ENCODE results near the gene PCDHA7.
"Not testable (repeated sequence)": the region's sequence is repeated elsewhere in the genome, so short reads cannot be mapped to it uniquely, and the experiment has no call there.

The PCDHA7 gene

DNA sequence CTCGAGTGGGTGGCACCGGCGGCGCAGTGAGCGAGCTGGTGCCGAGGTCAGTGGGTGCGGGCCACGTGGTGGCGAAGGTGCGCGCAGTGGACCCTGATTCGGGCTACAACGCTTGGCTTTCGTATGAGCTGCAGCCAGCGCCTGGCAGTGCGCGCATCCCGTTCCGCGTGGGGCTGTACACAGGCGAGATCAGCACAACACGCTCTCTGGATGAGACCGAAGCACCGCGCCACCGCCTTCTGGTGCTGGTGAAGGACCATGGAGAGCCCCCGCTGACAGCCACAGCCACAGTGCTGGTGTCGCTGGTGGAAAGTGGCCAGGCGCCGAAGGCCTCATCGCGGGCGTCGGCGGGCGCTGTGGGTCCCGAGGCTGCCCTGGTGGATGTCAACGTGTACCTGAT, 10.6 kb upstream of the PCDHA7 start:
- no peak for DNase-seq (ENCODE audit: low read depth)

DNA sequence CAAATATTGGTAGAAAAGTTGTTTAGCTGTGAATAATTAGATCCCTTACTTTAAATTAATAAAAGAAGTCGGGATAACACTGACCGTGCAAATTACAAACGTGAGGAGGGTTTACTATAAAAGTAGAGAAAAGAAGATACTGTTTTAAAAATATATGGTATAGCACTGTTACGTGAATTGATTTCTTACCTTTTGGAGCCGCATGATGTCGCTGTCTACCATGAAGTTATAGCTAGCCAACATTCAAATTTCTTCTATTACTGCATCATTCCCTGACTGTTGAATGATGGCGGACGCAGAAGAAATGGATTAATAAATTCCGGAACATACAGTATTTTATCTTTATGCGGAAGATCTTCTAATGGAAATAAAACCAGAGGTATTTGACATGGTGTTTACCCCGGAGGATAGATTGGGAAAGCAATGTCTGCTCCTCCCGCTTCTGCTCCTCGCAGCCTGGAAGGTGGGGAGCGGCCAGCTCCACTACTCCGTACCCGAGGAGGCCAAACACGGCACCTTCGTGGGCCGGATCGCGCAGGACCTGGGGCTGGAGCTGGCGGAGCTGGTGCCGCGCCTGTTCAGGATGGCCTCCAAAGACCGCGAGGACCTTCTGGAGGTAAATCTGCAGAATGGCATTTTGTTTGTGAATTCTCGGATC, 6.2 kb upstream of the PCDHA7 start, which contains the start of gene PCDHA6:
Gene PCDHA6, plus strand, starts transcription at position 257 of the 658 bp plus-strand sequence. Its CDS starts 132 bp downstream, at position 389.
- DNase-seq (ENCODE audit: low read depth) = no peak

DNA sequence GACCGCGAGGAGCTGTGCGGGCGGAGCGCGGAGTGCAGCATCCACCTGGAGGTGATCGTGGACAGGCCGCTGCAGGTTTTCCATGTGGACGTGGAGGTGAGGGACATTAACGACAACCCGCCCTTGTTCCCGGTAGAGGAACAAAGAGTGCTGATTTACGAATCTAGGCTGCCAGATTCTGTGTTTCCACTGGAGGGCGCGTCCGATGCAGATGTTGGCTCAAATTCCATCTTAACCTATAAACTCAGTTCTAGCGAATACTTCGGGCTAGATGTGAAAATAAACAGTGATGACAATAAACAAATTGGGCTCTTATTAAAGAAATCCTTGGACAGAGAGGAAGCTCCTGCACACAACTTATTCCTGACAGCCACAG, 5.7 kb upstream of the PCDHA7 start:
- DNase-seq (ENCODE audit: low read depth) = no peak

DNA sequence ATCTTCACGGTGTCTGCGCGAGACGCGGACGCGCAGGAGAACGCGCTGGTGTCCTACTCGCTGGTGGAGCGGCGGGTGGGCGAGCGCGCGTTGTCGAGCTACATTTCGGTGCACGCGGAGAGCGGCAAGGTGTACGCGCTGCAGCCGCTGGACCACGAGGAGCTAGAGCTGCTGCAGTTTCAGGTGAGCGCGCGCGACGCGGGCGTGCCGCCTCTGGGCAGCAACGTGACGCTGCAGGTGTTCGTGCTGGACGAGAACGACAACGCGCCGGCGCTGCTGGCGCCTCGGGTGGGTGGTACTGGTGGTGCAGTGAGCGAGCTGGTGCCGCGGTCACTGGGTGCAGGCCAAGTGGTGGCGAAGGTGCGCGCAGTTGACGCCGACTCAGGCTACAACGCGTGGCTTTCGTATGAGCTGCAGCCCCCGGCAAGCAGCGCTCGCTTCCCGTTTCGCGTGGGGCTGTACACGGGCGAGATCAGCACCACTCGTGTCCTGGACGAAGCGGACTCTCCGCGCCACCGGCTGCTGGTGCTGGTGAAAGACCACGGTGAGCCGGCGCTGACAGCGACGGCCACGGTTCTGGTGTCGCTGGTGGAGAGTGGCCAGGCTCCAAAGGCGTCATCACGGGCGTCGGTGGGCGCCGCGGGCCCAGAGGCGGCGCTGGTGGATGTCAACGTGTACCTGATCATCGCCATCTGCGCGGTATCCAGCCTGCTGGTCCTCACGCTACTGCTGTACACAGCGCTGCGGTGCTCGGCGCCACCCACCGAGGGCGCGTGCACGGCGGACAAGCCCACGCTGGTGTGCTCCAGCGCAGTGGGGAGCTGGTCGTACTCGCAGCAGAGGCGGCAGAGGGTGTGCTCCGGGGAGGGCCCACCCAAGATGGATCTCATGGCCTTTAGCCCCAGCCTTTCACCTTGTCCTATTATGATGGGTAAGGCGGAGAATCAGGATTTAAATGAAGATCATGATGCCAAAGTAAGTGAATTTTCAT, 4.3 kb upstream of the PCDHA7 start:
- not testable (repeated sequence) for DNase-seq (ENCODE audit: low read depth)

DNA sequence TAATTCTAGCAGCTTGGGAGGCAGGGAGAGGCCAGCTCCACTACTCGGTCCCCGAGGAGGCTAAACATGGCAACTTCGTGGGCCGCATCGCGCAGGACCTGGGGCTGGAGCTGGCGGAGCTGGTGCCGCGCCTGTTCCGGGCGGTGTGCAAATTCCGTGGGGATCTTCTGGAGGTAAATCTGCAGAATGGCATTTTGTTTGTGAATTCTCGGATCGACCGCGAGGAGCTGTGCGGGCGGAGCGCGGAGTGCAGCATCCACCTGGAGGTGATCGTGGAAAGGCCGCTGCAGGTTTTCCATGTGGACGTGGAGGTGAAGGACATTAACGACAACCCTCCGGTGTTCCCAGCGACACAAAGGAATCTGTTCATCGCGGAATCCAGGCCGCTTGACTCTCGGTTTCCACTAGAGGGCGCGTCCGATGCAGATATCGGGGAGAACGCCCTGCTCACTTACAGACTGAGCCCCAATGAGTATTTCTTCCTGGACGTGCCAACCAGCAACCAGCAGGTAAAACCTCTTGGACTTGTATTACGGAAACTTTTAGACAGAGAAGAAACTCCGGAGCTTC, 455 bp downstream of the PCDHA7 start:
- DNase-seq (ENCODE audit: low read depth) = not testable (repeated sequence)

DNA sequence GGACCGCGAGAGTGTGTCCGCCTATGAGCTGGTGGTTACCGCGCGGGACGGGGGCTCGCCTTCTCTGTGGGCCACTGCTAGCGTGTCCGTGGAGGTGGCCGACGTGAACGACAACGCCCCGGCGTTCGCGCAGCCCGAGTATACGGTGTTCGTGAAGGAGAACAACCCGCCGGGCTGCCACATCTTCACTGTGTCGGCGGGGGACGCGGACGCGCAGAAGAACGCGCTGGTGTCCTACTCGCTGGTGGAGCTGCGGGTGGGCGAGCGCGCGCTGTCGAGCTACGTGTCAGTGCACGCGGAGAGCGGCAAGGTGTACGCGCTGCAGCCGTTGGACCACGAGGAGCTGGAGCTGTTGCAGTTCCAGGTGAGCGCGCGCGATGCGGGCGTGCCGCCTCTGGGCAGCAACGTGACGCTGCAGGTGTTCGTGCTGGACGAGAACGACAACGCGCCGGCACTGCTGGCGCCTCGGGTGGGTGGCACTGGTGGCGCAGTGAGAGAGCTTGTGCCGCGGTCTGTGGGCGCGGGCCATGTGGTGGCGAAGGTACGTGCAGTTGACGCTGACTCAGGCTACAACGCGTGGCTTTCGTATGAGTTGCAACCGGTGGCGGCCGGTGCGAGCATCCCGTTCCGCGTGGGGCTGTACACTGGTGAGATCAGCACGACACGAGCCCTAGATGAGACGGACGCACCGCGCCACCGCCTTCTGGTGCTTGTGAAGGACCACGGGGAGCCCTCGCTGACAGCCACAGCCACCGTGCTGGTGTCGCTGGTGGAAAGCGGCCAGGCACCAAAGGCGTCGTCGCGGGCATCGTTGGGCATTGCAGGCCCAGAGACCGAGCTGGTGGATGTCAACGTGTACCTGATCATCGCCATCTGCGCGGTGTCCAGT, 1.8 kb downstream of the PCDHA7 start:
- DNase-seq (ENCODE audit: low read depth) = no peak

DNA sequence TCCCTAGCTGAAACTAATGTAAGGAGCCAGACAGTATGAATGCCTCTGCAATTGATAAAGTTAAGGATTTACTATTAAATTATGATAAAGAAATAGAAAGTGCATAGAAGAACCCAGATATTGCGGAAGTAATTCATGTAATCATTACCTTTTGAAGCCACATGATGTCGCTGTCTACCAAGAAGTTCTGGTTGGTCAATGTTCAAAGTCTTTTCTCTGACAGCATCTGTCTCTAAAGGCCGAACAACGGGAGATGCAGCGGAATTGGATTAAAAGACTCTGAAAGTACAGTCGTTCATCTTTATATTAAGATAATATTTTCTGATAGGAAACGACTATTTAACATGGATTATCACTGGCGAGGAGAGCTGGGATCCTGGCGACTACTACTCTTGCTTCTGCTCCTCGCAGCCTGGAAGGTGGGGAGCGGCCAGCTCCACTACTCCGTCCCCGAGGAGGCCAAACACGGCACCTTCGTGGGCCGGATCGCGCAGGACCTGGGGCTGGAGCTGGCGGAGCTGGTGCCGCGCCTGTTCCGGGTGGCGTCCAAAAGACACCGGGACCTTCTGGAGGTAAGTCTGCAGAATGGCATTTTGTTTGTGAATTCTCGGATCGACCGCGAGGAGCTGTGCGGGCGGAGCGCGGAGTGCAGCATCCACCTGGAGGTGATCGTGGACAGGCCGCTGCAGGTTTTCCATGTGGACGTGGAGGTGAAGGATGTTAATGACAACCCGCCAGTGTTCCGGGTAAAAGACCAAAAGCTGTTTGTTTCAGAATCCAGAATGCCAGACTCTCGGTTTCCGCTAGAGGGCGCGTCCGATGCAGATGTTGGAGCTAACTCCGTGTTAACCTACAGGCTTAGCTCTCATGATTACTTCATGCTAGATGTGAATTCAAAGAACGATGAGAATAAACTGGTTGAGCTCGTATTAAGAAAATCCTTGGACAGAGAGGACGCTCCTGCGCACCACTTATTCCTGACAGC, 7.2 kb downstream of the PCDHA7 start, which contains the start of gene PCDHA8:
Gene PCDHA8, plus strand, starts transcription at position 210 of the 985 bp plus-strand sequence. Its CDS starts 135 bp downstream, at position 345.
- no peak for DNase-seq (ENCODE audit: low read depth)

DNA sequence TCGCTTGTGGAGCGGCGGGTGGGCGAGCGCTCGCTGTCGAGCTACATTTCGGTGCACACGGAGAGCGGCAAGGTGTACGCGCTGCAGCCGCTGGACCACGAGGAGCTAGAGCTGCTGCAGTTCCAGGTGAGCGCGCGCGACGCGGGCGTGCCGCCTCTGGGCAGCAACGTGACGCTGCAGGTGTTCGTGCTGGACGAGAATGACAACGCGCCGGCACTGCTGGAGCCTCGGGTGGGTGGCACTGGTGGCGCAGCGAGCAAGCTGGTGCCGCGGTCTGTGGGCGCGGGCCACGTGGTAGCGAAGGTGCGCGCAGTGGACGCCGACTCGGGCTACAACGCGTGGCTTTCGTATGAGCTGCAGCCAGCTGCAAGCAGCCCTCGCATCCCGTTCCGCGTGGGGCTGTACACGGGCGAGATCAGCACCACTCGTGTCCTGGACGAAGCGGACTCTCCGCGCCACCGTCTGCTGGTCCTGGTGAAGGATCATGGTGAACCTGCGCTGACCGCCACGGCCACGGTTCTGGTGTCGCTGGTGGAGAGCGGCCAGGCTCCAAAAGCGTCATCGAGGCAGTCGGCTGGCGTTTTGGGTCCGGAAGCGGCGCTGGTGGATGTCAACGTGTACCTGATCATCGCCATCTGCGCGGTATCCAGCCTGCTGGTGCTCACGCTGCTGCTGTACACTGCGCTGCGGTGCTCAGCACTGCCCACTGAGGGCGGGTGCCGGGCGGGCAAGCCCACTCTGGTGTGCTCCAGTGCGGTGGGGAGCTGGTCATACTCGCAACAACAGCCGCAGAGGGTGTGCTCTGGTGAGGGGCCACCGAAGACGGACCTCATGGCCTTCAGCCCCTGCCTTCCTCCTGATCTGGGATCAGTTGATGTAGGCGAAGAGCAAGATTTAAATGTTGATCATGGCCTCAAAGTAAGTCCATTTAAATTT, 9.0 kb downstream of the PCDHA7 start:
- DNase-seq (ENCODE audit: low read depth) = no peak

DNA sequence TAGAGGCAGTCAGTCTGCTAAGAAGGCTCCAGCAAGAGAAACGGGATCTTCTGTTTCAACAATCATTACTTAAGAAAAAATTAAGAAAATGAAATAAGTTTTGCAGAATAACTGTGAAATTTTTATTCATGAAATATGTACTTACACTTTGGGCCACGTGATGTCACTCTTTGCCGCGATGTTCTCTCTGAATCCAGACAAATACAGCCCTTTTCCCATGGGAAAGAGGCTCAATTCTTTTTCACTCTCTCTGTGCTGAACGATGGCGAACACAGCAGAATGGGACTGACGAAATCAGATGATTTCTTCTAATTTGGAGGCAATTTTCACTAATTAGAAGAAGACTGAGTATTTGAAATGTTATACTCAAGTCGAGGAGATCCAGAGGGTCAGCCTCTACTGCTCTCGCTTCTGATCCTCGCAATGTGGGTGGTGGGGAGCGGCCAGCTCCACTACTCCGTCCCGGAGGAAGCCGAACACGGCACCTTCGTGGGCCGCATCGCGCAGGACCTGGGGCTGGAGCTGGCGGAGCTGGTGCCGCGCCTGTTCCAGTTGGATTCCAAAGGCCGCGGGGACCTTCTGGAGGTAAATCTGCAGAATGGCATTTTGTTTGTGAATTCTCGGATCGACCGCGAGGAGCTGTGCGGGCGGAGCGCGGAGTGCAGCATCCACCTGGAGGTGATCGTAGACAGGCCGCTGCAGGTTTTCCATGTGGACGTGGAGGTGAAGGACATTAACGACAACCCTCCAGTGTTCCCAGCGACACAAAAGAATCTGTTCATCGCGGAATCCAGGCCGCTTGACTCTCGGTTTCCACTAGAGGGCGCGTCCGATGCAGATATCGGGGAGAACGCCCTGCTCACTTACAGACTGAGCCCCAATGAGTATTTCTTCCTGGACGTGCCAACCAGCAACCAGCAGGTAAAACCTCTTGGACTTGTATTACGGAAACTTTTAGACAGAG, 14.4 kb downstream of the PCDHA7 start, which contains the start of gene PCDHA9:
Gene PCDHA9, plus strand, starts transcription at position 244 of the 964 bp plus-strand sequence. Its CDS starts 114 bp downstream, at position 358.
- not testable (repeated sequence) for DNase-seq (ENCODE audit: low read depth)

DNA sequence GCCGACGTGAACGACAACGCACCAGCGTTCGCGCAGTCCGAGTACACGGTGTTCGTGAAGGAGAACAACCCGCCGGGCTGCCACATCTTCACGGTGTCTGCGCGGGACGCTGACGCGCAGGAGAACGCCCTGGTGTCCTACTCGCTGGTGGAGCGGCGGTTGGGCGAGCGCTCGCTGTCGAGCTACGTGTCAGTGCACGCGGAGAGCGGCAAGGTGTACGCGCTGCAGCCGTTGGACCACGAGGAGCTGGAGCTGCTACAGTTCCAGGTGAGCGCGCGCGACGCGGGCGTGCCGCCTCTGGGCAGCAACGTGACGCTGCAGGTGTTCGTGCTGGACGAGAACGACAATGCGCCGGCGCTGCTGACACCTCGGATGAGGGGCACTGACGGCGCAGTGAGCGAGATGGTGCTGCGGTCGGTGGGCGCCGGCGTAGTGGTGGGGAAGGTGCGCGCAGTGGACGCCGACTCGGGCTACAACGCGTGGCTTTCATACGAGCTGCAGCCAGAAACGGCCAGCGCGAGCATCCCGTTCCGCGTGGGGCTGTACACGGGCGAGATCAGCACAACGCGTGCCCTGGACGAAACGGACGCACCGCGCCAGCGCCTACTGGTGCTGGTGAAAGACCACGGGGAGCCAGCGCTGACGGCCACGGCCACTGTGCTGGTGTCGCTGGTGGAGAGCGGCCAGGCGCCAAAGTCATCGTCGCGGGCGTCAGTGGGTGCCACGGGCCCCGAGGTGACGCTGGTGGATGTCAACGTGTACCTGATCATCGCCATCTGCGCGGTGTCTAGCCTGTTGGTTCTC, 16.0 kb downstream of the PCDHA7 start:
- DNase-seq (ENCODE audit: low read depth) = not testable (repeated sequence)

DNA sequence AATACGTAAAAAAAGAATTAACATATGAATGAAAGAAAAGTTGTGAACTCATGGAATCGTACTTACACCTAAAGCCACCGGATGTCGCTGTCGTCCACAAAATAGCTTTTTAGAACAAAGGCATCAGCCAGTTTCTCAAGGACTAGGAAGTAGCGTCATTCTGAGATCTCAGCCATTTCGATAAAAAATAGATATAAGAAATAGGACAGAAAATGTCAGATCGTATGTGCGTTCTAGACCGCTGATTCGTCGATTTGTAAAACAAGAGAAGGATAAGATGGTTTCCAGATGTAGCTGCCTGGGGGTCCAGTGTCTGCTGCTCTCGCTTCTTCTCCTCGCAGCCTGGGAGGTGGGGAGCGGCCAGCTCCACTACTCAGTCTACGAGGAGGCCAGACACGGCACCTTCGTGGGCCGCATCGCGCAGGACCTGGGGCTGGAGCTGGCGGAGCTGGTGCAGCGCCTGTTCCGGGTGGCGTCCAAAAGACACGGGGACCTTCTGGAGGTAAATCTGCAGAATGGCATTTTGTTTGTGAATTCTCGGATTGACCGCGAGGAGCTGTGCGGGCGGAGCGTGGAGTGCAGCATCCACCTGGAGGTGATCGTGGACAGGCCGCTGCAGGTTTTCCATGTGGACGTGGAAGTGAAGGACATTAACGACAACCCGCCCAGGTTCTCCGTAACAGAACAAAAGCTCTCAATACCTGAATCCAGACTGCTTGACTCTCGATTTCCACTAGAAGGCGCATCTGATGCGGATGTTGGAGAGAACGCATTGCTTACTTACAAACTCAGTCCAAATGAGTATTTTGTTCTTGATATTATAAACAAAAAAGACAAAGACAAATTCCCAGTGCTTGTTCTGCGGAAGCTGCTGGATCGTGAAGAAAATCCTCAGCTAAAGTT, 22.0 kb downstream of the PCDHA7 start, which contains the start of gene PCDHA10:
Gene PCDHA10, plus strand, starts transcription at position 126 of the 903 bp plus-strand sequence. Its CDS starts 152 bp downstream, at position 278.
- DNase-seq (ENCODE audit: low read depth) = no peak

DNA sequence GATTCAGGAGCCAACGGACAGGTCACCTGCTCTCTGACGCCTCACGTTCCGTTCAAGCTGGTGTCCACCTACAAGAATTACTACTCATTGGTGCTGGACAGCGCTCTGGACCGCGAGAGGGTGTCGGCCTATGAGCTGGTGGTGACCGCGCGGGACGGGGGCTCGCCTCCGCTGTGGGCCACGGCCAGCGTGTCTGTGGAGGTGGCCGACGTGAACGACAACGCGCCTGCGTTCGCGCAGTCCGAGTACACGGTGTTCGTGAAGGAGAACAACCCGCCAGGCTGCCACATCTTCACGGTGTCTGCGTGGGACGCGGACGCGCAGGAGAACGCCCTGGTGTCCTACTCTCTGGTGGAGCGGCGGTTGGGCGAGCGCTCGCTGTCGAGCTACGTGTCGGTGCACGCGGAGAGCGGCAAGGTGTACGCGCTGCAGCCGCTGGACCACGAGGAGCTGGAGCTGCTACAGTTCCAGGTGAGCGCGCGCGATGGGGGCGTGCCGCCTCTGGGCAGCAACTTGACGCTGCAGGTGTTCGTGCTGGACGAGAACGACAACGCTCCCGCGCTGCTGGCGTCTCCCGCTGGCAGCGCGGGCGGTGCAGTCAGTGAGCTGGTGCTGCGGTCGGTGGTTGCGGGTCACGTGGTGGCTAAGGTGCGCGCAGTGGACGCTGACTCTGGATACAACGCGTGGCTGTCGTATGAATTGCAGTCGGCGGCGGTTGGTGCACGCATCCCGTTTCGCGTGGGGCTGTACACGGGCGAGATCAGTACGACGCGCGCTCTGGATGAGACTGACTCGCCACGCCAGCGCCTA, 23.3 kb downstream of the PCDHA7 start:
- no peak for DNase-seq (ENCODE audit: low read depth)

DNA sequence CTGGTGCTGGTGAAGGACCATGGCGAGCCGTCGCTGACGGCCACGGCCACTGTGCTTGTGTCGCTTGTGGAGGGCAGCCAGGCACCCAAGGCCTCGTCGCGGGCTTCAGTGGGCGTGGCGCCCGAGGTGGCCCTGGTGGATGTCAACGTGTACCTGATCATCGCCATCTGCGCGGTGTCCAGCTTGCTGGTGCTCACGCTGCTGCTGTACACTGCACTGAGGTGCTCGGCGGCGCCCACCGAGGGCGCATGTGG, 23.8 kb downstream of the PCDHA7 start:
- DNase-seq (ENCODE audit: low read depth) = no peak

DNA sequence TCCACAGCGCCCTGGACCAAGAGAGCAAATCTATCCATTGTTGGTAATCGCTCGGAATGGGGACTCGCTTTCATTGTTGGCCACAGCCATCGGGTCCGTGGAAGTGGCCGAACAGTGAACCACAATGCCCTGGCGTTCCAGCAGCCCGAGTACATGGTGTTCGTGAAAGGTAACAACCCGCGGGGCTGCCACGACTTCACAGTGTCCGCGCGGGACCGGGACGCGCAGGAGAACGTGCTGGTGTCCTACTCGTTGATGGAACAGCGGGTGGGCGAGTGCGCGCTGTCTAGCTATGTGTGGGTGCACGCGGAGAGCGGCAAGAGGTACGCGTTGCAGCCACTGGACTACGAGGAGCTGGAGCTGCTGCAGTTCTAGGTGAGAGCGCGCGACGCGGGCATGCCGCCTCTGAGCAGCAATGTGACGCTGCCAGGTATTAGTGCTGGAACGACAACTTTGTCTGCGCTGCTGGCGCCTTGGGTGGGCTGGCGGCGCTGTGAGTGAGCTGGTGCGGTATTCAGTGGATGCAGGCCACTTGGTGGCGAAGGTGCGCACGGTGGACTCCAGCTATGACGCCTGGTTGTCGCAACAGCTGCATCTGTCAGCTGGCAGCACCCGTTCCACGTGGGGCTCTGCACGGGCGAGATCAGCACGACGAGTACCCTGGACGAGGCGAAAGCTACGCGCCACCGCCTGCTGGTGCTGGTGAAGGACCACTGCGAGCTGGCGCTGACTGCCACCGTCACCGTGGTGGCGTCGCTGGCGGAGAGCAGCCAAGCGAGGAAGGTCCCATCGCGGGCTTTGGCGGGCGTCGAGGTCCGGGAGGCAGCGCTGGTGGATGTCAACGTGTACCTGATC, 28.6 kb downstream of the PCDHA7 start:
- DNase-seq (ENCODE audit: low read depth) = no peak

Data from stimulated activated CD8-positive, alpha-beta memory T cell treated with anti-CD3 and anti-CD28 coated beads, Interleukin-4, amount 100 ng/mL, for 24 hours (primary cell).